ENCODE data around the gene DENND4C. TPM values are rescaled to one million over a fixed set of nuclear protein-coding genes. Genes with fewer than 3 reads are reported as not detected.
A peak's percentile ranks its signal among the peaks of the same experiment; 100 is the strongest.

The DENND4C gene
- total and polyA plus RNA-seq, 12 donors: 5.0 to 81.6 (median 46.7) TPM

DNA sequence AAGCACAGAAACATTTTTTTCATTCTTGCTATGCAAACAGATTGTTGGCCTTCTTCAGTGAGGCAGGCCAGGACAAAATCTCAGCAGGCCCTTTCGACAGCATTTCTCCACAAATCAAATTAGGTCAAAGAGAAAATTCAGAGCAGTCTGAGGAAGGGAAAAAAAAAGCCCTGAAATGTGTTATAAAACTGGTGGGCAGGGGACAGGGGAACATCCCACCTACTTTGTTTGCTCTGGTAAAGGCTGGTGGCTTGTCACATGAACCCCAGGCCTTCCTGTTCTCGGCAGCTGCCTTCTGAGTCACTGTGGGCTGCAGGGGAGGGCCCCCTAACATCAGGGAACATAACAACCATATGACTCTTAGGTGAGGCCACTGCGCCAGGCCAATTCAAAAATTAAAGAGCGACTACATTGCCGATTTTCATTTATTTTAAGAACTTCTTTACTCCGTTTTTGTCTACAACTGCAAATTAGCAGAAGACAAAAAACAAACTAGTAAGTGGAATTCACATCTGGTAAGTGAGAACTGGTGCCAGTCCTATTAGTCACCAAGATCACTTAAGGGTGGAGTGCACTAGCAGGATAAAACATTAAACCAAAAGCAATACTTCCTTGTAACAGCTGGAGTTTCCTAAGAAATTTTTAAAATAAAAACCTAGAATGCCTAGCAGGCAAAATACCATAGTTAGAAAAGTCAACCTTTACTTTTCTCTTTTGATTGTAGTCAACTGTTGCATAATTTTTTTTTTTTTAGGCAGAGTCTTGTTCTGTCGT lies 46.2 kb upstream of the DENND4C start:
- peak in 1 of 2 donors; percentile 10 for TF ChIP-seq POLR2A (IDR thresholded peaks at IDR 0.05)
- TF ChIP-seq, protein P1, sequence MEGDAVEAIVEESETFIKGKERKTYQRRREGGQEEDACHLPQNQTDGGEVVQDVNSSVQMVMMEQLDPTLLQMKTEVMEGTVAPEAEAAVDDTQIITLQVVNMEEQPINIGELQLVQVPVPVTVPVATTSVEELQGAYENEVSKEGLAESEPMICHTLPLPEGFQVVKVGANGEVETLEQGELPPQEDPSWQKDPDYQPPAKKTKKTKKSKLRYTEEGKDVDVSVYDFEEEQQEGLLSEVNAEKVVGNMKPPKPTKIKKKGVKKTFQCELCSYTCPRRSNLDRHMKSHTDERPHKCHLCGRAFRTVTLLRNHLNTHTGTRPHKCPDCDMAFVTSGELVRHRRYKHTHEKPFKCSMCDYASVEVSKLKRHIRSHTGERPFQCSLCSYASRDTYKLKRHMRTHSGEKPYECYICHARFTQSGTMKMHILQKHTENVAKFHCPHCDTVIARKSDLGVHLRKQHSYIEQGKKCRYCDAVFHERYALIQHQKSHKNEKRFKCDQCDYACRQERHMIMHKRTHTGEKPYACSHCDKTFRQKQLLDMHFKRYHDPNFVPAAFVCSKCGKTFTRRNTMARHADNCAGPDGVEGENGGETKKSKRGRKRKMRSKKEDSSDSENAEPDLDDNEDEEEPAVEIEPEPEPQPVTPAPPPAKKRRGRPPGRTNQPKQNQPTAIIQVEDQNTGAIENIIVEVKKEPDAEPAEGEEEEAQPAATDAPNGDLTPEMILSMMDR (IDR thresholded peaks at IDR 0.05): peak in 1 of 6 experiments; percentile 6
- Histone ChIP-seq H3K27ac (peak overlapping the region; percentile 50 to 88 (median 65)), H3K27me3 (no peaks in the 10 kb centered on the region), H3K4me1 (replicated peaks in 1 of 2) (peaks cover 24 to 26% of the 10 kb centered on the region in 2 donors), H3K36me3 (replicated peaks in 1 of 2) (no peaks in the 10 kb centered on the region), H3K4me3 (no peak overlapping the region), H3K9me3 (replicated peaks in 1 of 3) (no peaks in the 10 kb centered on the region)
- intact Hi-C loops (cut with DNase I): no loop called here
- whole genome bisulfite sequencing, 4 donors: 24 to 43% (median 36%) methylated on average over 7 of the region's 7 CpGs
- peak; percentile 51 to 86 (median 75) for DNase-seq

DNA sequence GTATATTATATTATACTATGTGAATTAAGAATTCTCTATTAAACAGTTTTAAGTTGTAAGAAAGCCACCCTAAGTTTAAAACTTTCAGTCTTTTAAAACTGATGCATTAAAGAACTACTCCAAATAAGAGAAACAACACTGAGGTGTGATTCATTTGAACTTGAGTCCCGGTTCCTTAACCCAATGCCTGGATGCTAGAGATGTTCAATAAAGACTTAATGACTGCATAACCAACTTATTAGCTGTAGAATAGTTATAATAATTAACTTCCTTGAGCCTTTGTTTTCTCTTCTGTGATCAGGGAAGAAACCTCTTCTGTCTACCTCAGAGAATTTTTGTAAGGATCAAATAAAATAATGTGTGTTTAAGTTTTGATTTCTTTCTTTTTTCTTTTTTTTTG lies 45.3 kb upstream of the DENND4C start:
- WGBS, 4 donors: 84 to 90% (median 86%) methylated on average over 1 of the region's 1 CpG
- no peaks in the 10 kb centered on the region for H3K9me3 ChIP-seq (replicated peaks in 1 of 3)
- H3K27me3 ChIP-seq: no peaks in the 10 kb centered on the region
- TF ChIP-seq, protein P1 (IDR thresholded peaks at IDR 0.05): no peak
- no peak for TF ChIP-seq POLR2A (IDR thresholded peaks at IDR 0.05)
- intact Hi-C loops (cut with DNase I): no loop called here
- DNase-seq: no peak
- peaks cover 24 to 26% of the 10 kb centered on the region in 2 donors for H3K4me1 ChIP-seq (replicated peaks in 1 of 2)
- no peak overlapping the region for H3K4me3 ChIP-seq
- peak overlapping the region in 3 of 5 donors; percentile 50 to 86 (median 58) for H3K27ac ChIP-seq
- no peaks in the 10 kb centered on the region for H3K36me3 ChIP-seq (replicated peaks in 1 of 2)

DNA sequence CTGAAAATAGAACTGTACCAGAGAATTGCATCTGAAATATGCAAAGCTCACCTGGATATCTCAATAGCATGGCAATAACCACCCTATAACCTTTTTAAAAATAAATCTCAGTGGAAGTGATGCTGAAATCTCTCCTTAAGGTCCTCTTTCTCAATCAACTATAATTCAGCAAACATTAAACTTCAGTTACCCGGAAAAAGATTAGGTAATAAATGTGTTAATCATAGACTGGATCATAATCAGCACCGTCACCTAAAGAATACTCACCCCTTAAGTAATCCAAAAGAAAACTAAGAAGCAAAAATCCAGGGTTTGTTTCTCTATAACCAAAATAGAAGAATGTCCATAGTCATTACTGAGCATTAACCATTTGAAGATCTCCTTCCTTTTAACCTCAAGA lies 44.3 kb upstream of the DENND4C start:
- H3K4me3 ChIP-seq: no peak overlapping the region
- TF ChIP-seq, protein P1 (IDR thresholded peaks at IDR 0.05): no peak
- TF ChIP-seq POLR2A (IDR thresholded peaks at IDR 0.05): no peak
- no peaks in the 10 kb centered on the region for H3K9me3 ChIP-seq (replicated peaks in 1 of 3)
- no peak overlapping the region for H3K27ac ChIP-seq
- H3K4me1 ChIP-seq (replicated peaks in 1 of 2): peaks cover 24 to 26% of the 10 kb centered on the region in 2 donors
- H3K27me3 ChIP-seq: no peaks in the 10 kb centered on the region
- H3K36me3 ChIP-seq (replicated peaks in 1 of 2): no peaks in the 10 kb centered on the region
- intact Hi-C loops (cut with DNase I): no loop called here
- WGBS, 4 donors: 67 to 79% (median 71%) methylated on average over 2 of the region's 2 CpGs
- no peak for DNase-seq

DNA sequence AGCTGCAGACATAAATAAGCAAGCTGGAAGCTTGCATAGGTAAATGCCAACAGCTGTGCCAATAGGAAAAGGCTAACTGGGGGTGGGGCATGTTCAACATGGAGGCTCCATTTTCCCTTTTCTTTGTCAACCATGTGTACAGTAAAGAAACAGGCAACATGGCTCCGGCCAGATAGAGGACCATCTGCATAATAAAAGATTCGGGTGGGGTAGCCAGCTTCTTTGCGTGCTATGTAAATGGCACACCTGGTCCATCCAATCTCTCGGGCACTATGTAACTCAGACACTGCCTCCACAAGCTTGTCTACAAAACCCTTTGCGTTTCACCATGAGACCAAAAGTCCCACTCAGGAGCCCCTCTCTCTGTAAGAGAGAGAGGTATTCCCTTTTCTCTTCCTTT lies 41.7 kb upstream of the DENND4C start:
- intact Hi-C loops (cut with DNase I): no loop called here
- Histone ChIP-seq H3K4me3 (no peak overlapping the region), H3K9me3 (replicated peaks in 1 of 3) (no peaks in the 10 kb centered on the region), H3K36me3 (replicated peaks in 1 of 2) (no peaks in the 10 kb centered on the region), H3K27me3 (no peaks in the 10 kb centered on the region), H3K4me1 (replicated peaks in 1 of 2) (peaks cover 11 to 17% of the 10 kb centered on the region in 2 donors), H3K27ac (no peak overlapping the region)
- WGBS, 4 donors: 91 to 98% (median 94%) methylated on average over 5 of the region's 5 CpGs
- TF ChIP-seq POLR2A (IDR thresholded peaks at IDR 0.05): no peak
- TF ChIP-seq, protein P1 (IDR thresholded peaks at IDR 0.05): no peak
- no peak for DNase-seq
